ENCODE results near the gene KRTCAP3. TPM values are rescaled to one million over a fixed set of nuclear protein-coding genes. Genes with fewer than 3 reads are reported as not detected.
"Not testable (repeated sequence)": the region's sequence is repeated elsewhere in the genome, so short reads cannot be mapped to it uniquely, and the experiment has no call there.

Gene KRTCAP3
- total RNA-seq, 2 donors from 2014 or later, result 27.0 to 29.7 TPM

- H3K9me3 Mint-ChIP-seq, result no peaks in the 10 kb centered on the region
- WGBS, 2 experiments (ENCODE audit: insufficient coverage in 1 of 2, insufficient read length in 1 of 2), result 94% methylated on average over 3 of the region's 3 CpGs; no CpG with 5 or more reads in 1 of the 2 experiments
These were observed 19.2 kb upstream of the KRTCAP3 start for GRCh38 chr2:27422958-27423357.

GRCh38 chr2:27425039-27425438, 17.1 kb upstream of the KRTCAP3 start:
- H3K27me3 ChIP-seq (ENCODE audit: control insufficient read depth, insufficient read depth, low read length, poor library complexity, severe bottlenecking); H3K27ac ChIP-seq (ENCODE audit: low read depth, low read length); H3K9ac ChIP-seq (ENCODE audit: extremely low read depth, low read length, poor library complexity, severe bottlenecking); H3K27ac Mint-ChIP-seq; H3K36me3 ChIP-seq (ENCODE audit: control insufficient read depth, insufficient read depth, low read length); H3K9me3 Mint-ChIP-seq; DNase-seq; H3K4me1 ChIP-seq (ENCODE audit: control insufficient read depth, insufficient read depth, low read length); H3K27me3 Mint-ChIP-seq (ENCODE audit: insufficient read depth); H3K4me3 Mint-ChIP-seq; H3K9me3 ChIP-seq (ENCODE audit: control insufficient read depth, low read length); H3K36me3 Mint-ChIP-seq (ENCODE audit: low read depth); H3K4me3 ChIP-seq (ENCODE audit: low read length): not testable (repeated sequence)
- peaks cover 12% of the 10 kb centered on the region for H3K4me1 Mint-ChIP-seq
- WGBS, 2 experiments (ENCODE audit: insufficient coverage in 1 of 2, insufficient read length in 1 of 2), result 84 to 96% methylated on average over 7 to 10 of the region's 10 CpGs

More at GRCh38 chr2:27422958-27423357, 19.2 kb upstream of the KRTCAP3 start:
- no peak for TF ChIP-seq CTCF (conservative IDR thresholded peaks at IDR 0.05)
- no peaks in the 10 kb centered on the region for H3K36me3 ChIP-seq (ENCODE audit: control insufficient read depth, insufficient read depth, low read length)
- H3K9ac ChIP-seq (ENCODE audit: extremely low read depth, low read length, poor library complexity, severe bottlenecking), result no peak overlapping the region
- no peaks in the 10 kb centered on the region for H3K27me3 ChIP-seq (ENCODE audit: control insufficient read depth, insufficient read depth, low read length, poor library complexity, severe bottlenecking)
- no peak overlapping the region for H3K27ac ChIP-seq (ENCODE audit: low read depth, low read length)
- Mint-ChIP-seq H3K36me3 (ENCODE audit: low read depth) (no peaks in the 10 kb centered on the region), H3K27me3 (ENCODE audit: insufficient read depth) (peaks cover 2% of the 10 kb centered on the region), H3K4me3 (no peak overlapping the region), H3K27ac (no peak overlapping the region), H3K4me1 (peaks cover 5% of the 10 kb centered on the region)
- no peak for DNase-seq
- H3K4me3 ChIP-seq (ENCODE audit: low read length), result no peak overlapping the region
- no peaks in the 10 kb centered on the region for H3K4me1 ChIP-seq (ENCODE audit: control insufficient read depth, insufficient read depth, low read length)
- no peaks in the 10 kb centered on the region for H3K9me3 ChIP-seq (ENCODE audit: control insufficient read depth, low read length)

- peaks cover 17% of the 10 kb centered on the region for H3K4me1 Mint-ChIP-seq
- TF ChIP-seq CTCF (conservative IDR thresholded peaks at IDR 0.05), result no peak
- H3K4me3 Mint-ChIP-seq, result peak overlapping the region; percentile 81
- H3K9me3 Mint-ChIP-seq, result no peaks in the 10 kb centered on the region
- Histone ChIP-seq H3K27me3 (ENCODE audit: control insufficient read depth, insufficient read depth, low read length, poor library complexity, severe bottlenecking) (no peaks in the 10 kb centered on the region), H3K9me3 (ENCODE audit: control insufficient read depth, low read length) (no peaks in the 10 kb centered on the region), H3K27ac (ENCODE audit: low read depth, low read length) (peak overlapping the region; percentile 94), H3K4me1 (ENCODE audit: control insufficient read depth, insufficient read depth, low read length) (no peaks in the 10 kb centered on the region), H3K9ac (ENCODE audit: extremely low read depth, low read length, poor library complexity, severe bottlenecking) (peak overlapping the region; percentile 86), H3K4me3 (ENCODE audit: low read length) (peak overlapping the region; percentile 89), H3K36me3 (ENCODE audit: control insufficient read depth, insufficient read depth, low read length) (peaks cover 6% of the 10 kb centered on the region)
- H3K27ac Mint-ChIP-seq, result peak overlapping the region; percentile 92
- H3K36me3 Mint-ChIP-seq (ENCODE audit: low read depth), result peaks cover 5% of the 10 kb centered on the region
- H3K27me3 Mint-ChIP-seq (ENCODE audit: insufficient read depth), result no peaks in the 10 kb centered on the region
- WGBS, 2 experiments (ENCODE audit: insufficient coverage in 1 of 2, insufficient read length in 1 of 2), result 28 to 43% methylated on average over 5 to 7 of the region's 7 CpGs
- DNase-seq, result no peak
These were observed 14.3 kb upstream of the KRTCAP3 start for GRCh38 chr2:27427863-27428212.
